WTC11 (cell line): ENCODE data around the gene CCDC152. TPM values are rescaled to one million over a fixed set of nuclear protein-coding genes. Genes with fewer than 3 reads are reported as not detected.

ENCODE experiments used
- ATAC-seq: fragments of 200-7000 bp; cut with Tn5 transposase; 2 replicates; pipeline ENCODE4 v1.10.0; 2021; ENCODE audit warnings: mild to moderate bottlenecking, moderate library complexity
- CTCF ChIA-PET: fragments of 300-600 bp; sonication (Branson Sonifier 250); formaldehyde crosslinking; loops from one replicate; lab custom pipeline; 2021; ENCODE audit warnings: antibody characterized with exemption; lab: Charles Lee
- POLR2A ChIA-PET: fragments of 350-600 bp; sonication (Branson Sonifier 250); formaldehyde crosslinking; loops from one replicate; lab custom pipeline; 2021; ENCODE audit warnings: antibody characterized with exemption; lab: Charles Lee
- DNase-seq: peaks from one replicate; pipeline ENCODE4 v3.0.0; 2021; ENCODE audit warnings: low spot score
- H3K27ac Mint-ChIP-seq: 2 replicates; pipeline ENCODE4 v1.8.0; 2021; ENCODE audit warnings: mixed read lengths
- H3K27me3 Mint-ChIP-seq: 2 replicates; pipeline ENCODE4 v1.8.0; 2021; ENCODE audit warnings: low read depth, mild to moderate bottlenecking, moderate library complexity, mixed read lengths
- H3K36me3 Mint-ChIP-seq: 2 replicates; pipeline ENCODE4 v1.8.0; 2021; ENCODE audit warnings: mixed read lengths
- H3K4me1 Mint-ChIP-seq: 2 replicates; pipeline ENCODE4 v1.8.0; 2022; ENCODE audit warnings: mixed read lengths
- H3K4me3 Mint-ChIP-seq: 2 replicates; pipeline ENCODE4 v1.8.0; 2021; ENCODE audit warnings: mild to moderate bottlenecking, moderate library complexity, mixed read lengths
- H3K9me3 Mint-ChIP-seq: 2 replicates; pipeline ENCODE4 v1.8.0; 2021; ENCODE audit warnings: mixed read lengths
- ATF3 ChIP-seq: sonication (generic); formaldehyde crosslinking; conservative IDR thresholded peaks from 2 replicates; pipeline ENCODE4 v1.8.1; 2022; ENCODE audit warnings: mild to moderate bottlenecking, missing genetic modification reagents
- E2F4 ChIP-seq: sonication (generic); formaldehyde crosslinking; IDR thresholded peaks from 2 replicates; pipeline ENCODE4 v1.8.1; 2022; ENCODE audit warnings: low read depth, mild to moderate bottlenecking, moderate library complexity, missing genetic modification reagents, borderline replicate concordance
- ELF4 ChIP-seq: sonication (generic); formaldehyde crosslinking; IDR thresholded peaks from 2 replicates; pipeline ENCODE4 v1.8.1; 2022; ENCODE audit warnings: low read depth, mild to moderate bottlenecking, moderate library complexity, missing genetic modification reagents
- FOXK1 ChIP-seq: sonication (generic); formaldehyde crosslinking; IDR thresholded peaks from 2 replicates; pipeline ENCODE4 v1.8.0; 2022; ENCODE audit warnings: mild to moderate bottlenecking, moderate library complexity, missing genetic modification reagents
- HMGA2 ChIP-seq: fragments of 250-450 bp; sonication (Bioruptor Pico); IDR thresholded peaks from 2 replicates; pipeline ENCODE4 v1.4.0; 2021; ENCODE audit warnings: mild to moderate bottlenecking, moderate library complexity
- MLX ChIP-seq: sonication (generic); formaldehyde crosslinking; IDR thresholded peaks from 2 replicates; pipeline ENCODE4 v1.8.1; 2023; ENCODE audit warnings: mild to moderate bottlenecking, missing genetic modification reagents, moderate library complexity
- NFE2L1 ChIP-seq: sonication (generic); formaldehyde crosslinking; IDR thresholded peaks from 2 replicates; pipeline ENCODE4 v1.8.1; 2023; ENCODE audit warnings: missing genetic modification reagents
- NR3C1 ChIP-seq: sonication (generic); formaldehyde crosslinking; conservative IDR thresholded peaks from 2 replicates; pipeline ENCODE4 v1.8.1; 2023; ENCODE audit warnings: low read depth, mild to moderate bottlenecking, missing genetic modification reagents
- RELA ChIP-seq: sonication (generic); formaldehyde crosslinking; IDR thresholded peaks from 2 replicates; pipeline ENCODE4 v1.8.1; 2022; ENCODE audit warnings: missing genetic modification reagents, mild to moderate bottlenecking, borderline replicate concordance
- RORB ChIP-seq: fragments of 250-450 bp; sonication (Bioruptor Pico); IDR thresholded peaks from 2 replicates; pipeline ENCODE4 v1.9.0; 2021; ENCODE audit warnings: mild to moderate bottlenecking
- SMAD3 ChIP-seq: sonication (generic); formaldehyde crosslinking; IDR thresholded peaks from 2 replicates; pipeline ENCODE4 v1.8.0; 2022; ENCODE audit warnings: missing genetic modification reagents, mild to moderate bottlenecking, borderline replicate concordance
- TCF7 ChIP-seq: sonication (generic); formaldehyde crosslinking; IDR thresholded peaks from 2 replicates; pipeline ENCODE4 v1.8.0; 2022; ENCODE audit warnings: mild to moderate bottlenecking, low read depth, missing genetic modification reagents, moderate library complexity
- ZNF317 ChIP-seq: sonication (generic); formaldehyde crosslinking; IDR thresholded peaks from 2 replicates; pipeline ENCODE4 v1.8.1; 2023; ENCODE audit warnings: low read depth, mild to moderate bottlenecking, moderate library complexity, missing genetic modification reagents, borderline replicate concordance
- ZNF532 ChIP-seq: fragments of 250-450 bp; sonication (Bioruptor Pico); IDR thresholded peaks from 2 replicates; pipeline ENCODE4 v1.9.0; 2021; ENCODE audit warnings: mild to moderate bottlenecking, borderline replicate concordance
- ZNF671 ChIP-seq: fragments of 250-450 bp; sonication (Bioruptor Pico); IDR thresholded peaks from 2 replicates; pipeline ENCODE4 v1.8.0; 2021; ENCODE audit warnings: mild to moderate bottlenecking
- ZSCAN18 ChIP-seq: fragments of 250-450 bp; sonication (Bioruptor Pico); IDR thresholded peaks from 2 replicates; pipeline ENCODE4 v2.1.2; 2022; ENCODE audit warnings: mild to moderate bottlenecking, moderate library complexity
- total RNA-seq: library from RNA; stranded (reverse); gene quantifications from 3 replicates; pipeline ENCODE4 v1.2.3, GENCODE V29; 2021
- TF ChIP-seq, protein P1 (sequence below): sonication (generic); formaldehyde crosslinking; IDR thresholded peaks from 2 replicates; pipeline ENCODE4 v1.8.1; 2023; ENCODE audit warnings: mild to moderate bottlenecking, moderate library complexity, missing genetic modification reagents

Gene CCDC152
- total RNA-seq, 1 experiment from 2014 or later, result 15.1 TPM

GRCh38 chr5:42806004-42806700 is 49.5 kb downstream of the CCDC152 start:
- DNase-seq, result no peak
- TF ChIP-seq NFE2L1 (CRISPR knock-in tag) (no peak), ZNF317 (CRISPR knock-in tag) (no peak), ELF4 (no peak), MLX (CRISPR knock-in tag) (no peak), NR3C1 (CRISPR knock-in tag) (no peak), FOXK1 (no peak), TCF7 (CRISPR knock-in tag) (no peak), ZSCAN18 (no peak), HMGA2 (CRISPR knock-in tag) (no peak), SMAD3 (CRISPR knock-in tag) (no peak), E2F4 (CRISPR knock-in tag) (no peak), ZNF532 (no peak), RORB (CRISPR knock-in tag) (no peak), ZNF671 (CRISPR knock-in tag) (no peak), RELA (CRISPR knock-in tag) (no peak), ATF3 (CRISPR knock-in tag) (no peak)
- TF ChIP-seq, protein P1, sequence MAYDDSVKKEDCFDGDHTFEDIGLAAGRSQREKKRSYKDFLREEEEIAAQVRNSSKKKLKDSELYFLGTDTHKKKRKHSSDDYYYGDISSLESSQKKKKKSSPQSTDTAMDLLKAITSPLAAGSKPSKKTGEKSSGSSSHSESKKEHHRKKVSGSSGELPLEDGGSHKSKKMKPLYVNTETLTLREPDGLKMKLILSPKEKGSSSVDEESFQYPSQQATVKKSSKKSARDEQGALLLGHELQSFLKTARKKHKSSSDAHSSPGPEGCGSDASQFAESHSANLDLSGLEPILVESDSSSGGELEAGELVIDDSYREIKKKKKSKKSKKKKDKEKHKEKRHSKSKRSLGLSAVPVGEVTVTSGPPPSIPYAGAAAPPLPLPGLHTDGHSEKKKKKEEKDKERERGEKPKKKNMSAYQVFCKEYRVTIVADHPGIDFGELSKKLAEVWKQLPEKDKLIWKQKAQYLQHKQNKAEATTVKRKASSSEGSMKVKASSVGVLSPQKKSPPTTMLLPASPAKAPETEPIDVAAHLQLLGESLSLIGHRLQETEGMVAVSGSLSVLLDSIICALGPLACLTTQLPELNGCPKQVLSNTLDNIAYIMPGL (CRISPR knock-in tag), result no peak
- ATAC-seq, result no peak
- Mint-ChIP-seq H3K36me3 (peaks cover 5% of the 10 kb centered on the region), H3K9me3 (no peaks in the 10 kb centered on the region), H3K27ac (no peak overlapping the region), H3K4me3 (no peak overlapping the region), H3K4me1 (peaks cover 3% of the 10 kb centered on the region), H3K27me3 (no peaks in the 10 kb centered on the region)
- CTCF ChIA-PET, result no interaction called here
- POLR2A ChIA-PET, result no interaction called here
